SH-SY5Y (cell line): Measurements from ENCODE around the gene RRP9.

Experiments used
- GATA2 ChIP-seq: IDR thresholded peaks from 2 replicates; pipeline ENCODE4 v1.6.1; 2011; ENCODE audit warnings: mild to moderate bottlenecking, low read depth, low read length
- GATA3 ChIP-seq: IDR thresholded peaks from 2 replicates; pipeline ENCODE4 v1.6.1; 2011; ENCODE audit warnings: low read depth, mild to moderate bottlenecking, low read length, moderate library complexity

The RRP9 gene

GRCh38 chr3:51932471-51933370, 9.0 kb downstream of the RRP9 start:
- TF ChIP-seq GATA2 (no peak), GATA3 (no peak)

- TF ChIP-seq GATA3, result no peak
- no peak for TF ChIP-seq GATA2
Measured at GRCh38 chr3:51931756-51932155, 9.9 kb downstream of the RRP9 start.

- TF ChIP-seq GATA3, result no peak
- TF ChIP-seq GATA2, result no peak
Measured at GRCh38 chr3:51930439-51930838, 11.3 kb downstream of the RRP9 start.

- TF ChIP-seq GATA3, result no peak
- TF ChIP-seq GATA2, result no peak
Measured at GRCh38 chr3:51929420-51930003, 12.2 kb downstream of the RRP9 start.

- TF ChIP-seq GATA3 (no peak), GATA2 (no peak)
Measured at GRCh38 chr3:51928438-51928837, 13.3 kb downstream of the RRP9 start.

GRCh38 chr3:51927061-51927977, 14.4 kb downstream of the RRP9 start:
- no peak for TF ChIP-seq GATA3
- TF ChIP-seq GATA2, result no peak

GRCh38 chr3:51921081-51921578, 20.6 kb downstream of the RRP9 start:
- TF ChIP-seq GATA2 (no peak), GATA3 (no peak)

GRCh38 chr3:51916418-51916817, 25.3 kb downstream of the RRP9 start:
- TF ChIP-seq GATA3 (no peak), GATA2 (no peak)

- no peak for TF ChIP-seq GATA2
Measured at GRCh38 chr3:51908026-51908425, 33.7 kb downstream of the RRP9 start.

- TF ChIP-seq GATA3 (no peak), GATA2 (no peak)
Measured at GRCh38 chr3:51904034-51904823, 37.5 kb downstream of the RRP9 start.

- TF ChIP-seq GATA3, result no peak
- no peak for TF ChIP-seq GATA2
Measured at GRCh38 chr3:51897391-51897790, 44.3 kb downstream of the RRP9 start.

GRCh38 chr3:51896607-51897305, 44.9 kb downstream of the RRP9 start:
- TF ChIP-seq GATA3, result no peak
- TF ChIP-seq GATA2, result no peak

- no peak for TF ChIP-seq GATA3
- no peak for TF ChIP-seq GATA2
Measured at GRCh38 chr3:51894939-51895338, 46.8 kb downstream of the RRP9 start.

GRCh38 chr3:51894391-51894790, 47.3 kb downstream of the RRP9 start:
- no peak for TF ChIP-seq GATA2
- no peak for TF ChIP-seq GATA3
